K562 (cell line): Measurements from ENCODE around the gene CA5B. TPM values are rescaled to one million over a fixed set of nuclear protein-coding genes. Genes with fewer than 3 reads are reported as not detected.

Experiments
- CEBPZ ChIP-seq: fragments of 150-350 bp; IDR thresholded peaks from 2 replicates; pipeline ENCODE4 v1.6.1; 2014; ENCODE audit warnings: low read depth, mild to moderate bottlenecking, low read length, borderline replicate concordance
- DNMT1 ChIP-seq: fragments of 450-650 bp; IDR thresholded peaks from 2 replicates; pipeline ENCODE4 v1.6.1; 2016; ENCODE audit warnings: antibody characterized with exemption, mild to moderate bottlenecking
- GTF2E2 ChIP-seq: fragments of 200-800 bp; sonication (Bioruptor generic); IDR thresholded peaks from 2 replicates; pipeline ENCODE4 v1.6.1; 2016; ENCODE audit warnings: missing genetic modification characterization, missing compliant biosample characterization
- HIVEP1 ChIP-seq: fragments of 250-450 bp; sonication (Bioruptor Pico); IDR thresholded peaks from 2 replicates; pipeline ENCODE4 v1.4.0; 2020; ENCODE audit warnings: mild to moderate bottlenecking
- MLLT1 ChIP-seq, 2 experiments: fragments of 450-650 bp; IDR thresholded peaks; 2 replicates each; pipeline ENCODE4 v1.6.1; 2016
- NCOA4 ChIP-seq: fragments of 450-650 bp; IDR thresholded peaks from 2 replicates; pipeline ENCODE4 v1.6.1; 2018; ENCODE audit warnings: mild to moderate bottlenecking; ENCODE audit not compliant: partially characterized antibody
- PBX2 ChIP-seq, 2 experiments: IDR thresholded peaks in 1 of 2; conservative IDR thresholded peaks in 1 of 2; 2 replicates each; pipeline ENCODE4 v1.6.1; 2016; ENCODE audit warnings: low read depth in 2 of 2, mild to moderate bottlenecking in 1 of 2, missing compliant biosample characterization in 1 of 2, missing genetic modification characterization in 1 of 2, moderate library complexity in 1 of 2
- SPI1 ChIP-seq: IDR thresholded peaks from 2 replicates; pipeline ENCODE4 v1.6.1; 2011; ENCODE audit warnings: low read depth, low read length, control low read depth, borderline replicate concordance
- ZBTB2 ChIP-seq: fragments of 450-650 bp; IDR thresholded peaks from 2 replicates; pipeline ENCODE4 v1.6.1; 2016; ENCODE audit warnings: antibody characterized with exemption
- ZBTB26 ChIP-seq: fragments of 450-650 bp; formaldehyde crosslinking; IDR thresholded peaks from 2 replicates; pipeline ENCODE4 v1.4.0; 2022; ENCODE audit warnings: missing genetic modification characterization
- ZNF174 ChIP-seq: fragments of 250-450 bp; sonication (Bioruptor Pico); IDR thresholded peaks from 2 replicates; pipeline ENCODE4 v1.4.0; 2020; ENCODE audit warnings: mild to moderate bottlenecking
- ZNF395 ChIP-seq: fragments of 200-800 bp; sonication (Bioruptor generic); IDR thresholded peaks from 2 replicates; pipeline ENCODE4 v1.6.1; 2017; ENCODE audit warnings: missing genetic modification characterization, missing compliant biosample characterization
- ZNF696 ChIP-seq: fragments of 250-450 bp; sonication (Bioruptor Pico); conservative IDR thresholded peaks from 2 replicates; pipeline ENCODE4 v1.4.0; 2020; ENCODE audit warnings: mild to moderate bottlenecking, moderate library complexity
- polyA plus RNA-seq, 8 experiments: library from polyadenylated mRNA; depleted of rRNA in 4 of 8; stranded (reverse) in 5 of 8; unstranded in 3 of 8; fragments of >200 nt; fragmentation: Nextera tagmentation in 2 of 8; fragmentation: Illumina TruSeq in 1 of 8; extraction: Ambion mirVana in 2 of 8; extraction: Trizol in 1 of 8; gene quantifications; 2 replicates each; pipeline versions ENCODE4 v1.2.1 to v1.2.3, GENCODE V29; 2011 to 2014; ENCODE audit warnings: inconsistent platforms in 1 of 8, missing spikeins in 1 of 8
- total RNA-seq, 7 experiments: library from RNA; depleted of rRNA in 6 of 7; stranded (reverse); fragments of >200 nt in 6 of 7; fragmentation: Illumina TruSeq in 2 of 7; extraction: Trizol in 2 of 7; gene quantifications; 2 replicates each; pipeline versions ENCODE4 v1.2.1 to v1.2.3, GENCODE V29; 2011 to 2021; ENCODE audit warnings: low replicate concordance in 1 of 7

CA5B gene
- total and polyA plus RNA-seq, 9 of the 15 experiments (the other 6 are each of a cell fraction or from before 2014, with no cell fraction given) = 0.55 to 3.7 (median 2.6) TPM

- no peak for TF ChIP-seq ZBTB26
- TF ChIP-seq HIVEP1 (CRISPR knock-in tag) = no peak
- no peak for TF ChIP-seq ZBTB2
- TF ChIP-seq ZNF696 (CRISPR knock-in tag) = no peak
- TF ChIP-seq GTF2E2 (tag) = no peak
- no peak for TF ChIP-seq NCOA4
- no peak for TF ChIP-seq PBX2 (CRISPR knock-in tag; IDR thresholded peaks at IDR 0.05; ENCODE audit: low read depth)
- TF ChIP-seq PBX2 (tag; conservative IDR thresholded peaks at IDR 0.05; ENCODE audit: low read depth) = no peak
- TF ChIP-seq DNMT1 = no peak
- TF ChIP-seq CEBPZ = no peak
- TF ChIP-seq ZNF395 (CRISPR knock-in tag) = no peak
- TF ChIP-seq ZNF174 = no peak
- no peak for TF ChIP-seq MLLT1 (IDR thresholded peaks at IDR 0.05)
- no peak for TF ChIP-seq SPI1
These were observed 44.1 kb downstream of the CA5B start (continued) for GRCh38 chrX:15781961-15782699.
